Measurements from ENCODE around the gene PERCC1. TPM values are rescaled to one million over a fixed set of nuclear protein-coding genes. Genes with fewer than 3 reads are reported as not detected.

The PERCC1 gene
- total RNA-seq, 1 donor from 2014 or later = not detected

DNA sequence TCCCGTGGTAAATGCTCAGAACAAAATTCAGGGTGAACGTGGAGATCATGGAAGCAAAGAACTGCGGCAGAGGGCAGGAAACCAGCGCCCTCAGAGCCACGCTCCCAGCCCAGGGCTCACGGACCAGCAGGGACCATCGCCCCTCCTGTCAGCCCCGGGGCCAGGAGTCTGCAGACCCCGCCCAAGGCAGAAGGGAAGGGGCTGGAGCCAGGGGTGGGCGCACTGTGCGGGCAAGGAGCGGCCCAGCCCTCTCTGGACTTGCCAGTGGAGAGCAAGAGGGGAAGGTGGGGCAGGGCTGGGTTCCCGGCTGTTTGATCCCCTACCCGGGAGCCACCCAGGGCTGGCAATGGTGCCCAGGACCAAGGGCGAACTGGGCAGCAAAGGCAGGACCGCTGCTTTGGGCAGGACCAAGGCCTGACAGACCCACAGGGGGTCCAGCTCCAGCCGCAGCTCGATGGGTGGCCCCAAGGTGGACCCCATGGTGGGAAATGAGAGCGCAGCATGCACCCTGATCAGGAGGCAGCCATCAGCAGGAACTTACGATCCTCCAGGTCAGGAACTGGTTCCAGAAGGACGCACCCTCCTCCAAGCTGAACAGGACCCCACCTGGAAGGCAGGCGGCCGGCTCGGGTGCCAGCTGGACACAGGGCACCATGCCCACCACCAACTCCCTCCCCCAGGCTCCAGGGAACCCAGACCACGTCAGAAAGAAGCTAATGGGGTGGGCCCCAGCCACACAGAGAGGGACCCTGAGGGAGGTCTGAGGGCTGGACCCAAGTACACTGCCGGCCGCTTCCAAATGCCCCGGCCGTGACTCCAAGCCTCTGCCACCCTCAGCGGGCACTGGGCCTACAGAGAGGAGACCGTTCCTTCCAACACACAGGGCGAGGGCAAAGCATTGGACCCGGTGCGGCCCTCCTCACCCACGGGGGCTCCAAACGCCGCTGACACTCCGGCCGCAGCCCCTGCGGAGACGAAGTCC, 24.6 kb downstream of the PERCC1 start:
- Mint-ChIP-seq H3K36me3 (ENCODE audit: low read depth) (peaks cover 7% of the 10 kb centered on the region), H3K9me3 (ENCODE audit: low read depth) (no peaks in the 10 kb centered on the region), H3K4me1 (ENCODE audit: low read depth) (no peaks in the 10 kb centered on the region), H3K27ac (ENCODE audit: unreplicated experiment) (no peak overlapping the region), H3K4me3 (ENCODE audit: unreplicated experiment) (no peak overlapping the region), H3K27me3 (ENCODE audit: low read depth) (no peaks in the 10 kb centered on the region)
- no peak for TF ChIP-seq CTCF (IDR thresholded peaks at IDR 0.05)
- no peak for DNase-seq (ENCODE audit: low spot score)

GRCh38 chr16:1456951-1457350, 26.1 kb downstream of the PERCC1 start:
- no peak for TF ChIP-seq CTCF (IDR thresholded peaks at IDR 0.05)
- DNase-seq (ENCODE audit: low spot score) = no peak
- Mint-ChIP-seq H3K9me3 (ENCODE audit: low read depth) (no peaks in the 10 kb centered on the region), H3K36me3 (ENCODE audit: low read depth) (peaks cover 5% of the 10 kb centered on the region), H3K27me3 (ENCODE audit: low read depth) (no peaks in the 10 kb centered on the region), H3K27ac (ENCODE audit: unreplicated experiment) (no peak overlapping the region), H3K4me1 (ENCODE audit: low read depth) (no peaks in the 10 kb centered on the region), H3K4me3 (ENCODE audit: unreplicated experiment) (no peak overlapping the region)

DNA sequence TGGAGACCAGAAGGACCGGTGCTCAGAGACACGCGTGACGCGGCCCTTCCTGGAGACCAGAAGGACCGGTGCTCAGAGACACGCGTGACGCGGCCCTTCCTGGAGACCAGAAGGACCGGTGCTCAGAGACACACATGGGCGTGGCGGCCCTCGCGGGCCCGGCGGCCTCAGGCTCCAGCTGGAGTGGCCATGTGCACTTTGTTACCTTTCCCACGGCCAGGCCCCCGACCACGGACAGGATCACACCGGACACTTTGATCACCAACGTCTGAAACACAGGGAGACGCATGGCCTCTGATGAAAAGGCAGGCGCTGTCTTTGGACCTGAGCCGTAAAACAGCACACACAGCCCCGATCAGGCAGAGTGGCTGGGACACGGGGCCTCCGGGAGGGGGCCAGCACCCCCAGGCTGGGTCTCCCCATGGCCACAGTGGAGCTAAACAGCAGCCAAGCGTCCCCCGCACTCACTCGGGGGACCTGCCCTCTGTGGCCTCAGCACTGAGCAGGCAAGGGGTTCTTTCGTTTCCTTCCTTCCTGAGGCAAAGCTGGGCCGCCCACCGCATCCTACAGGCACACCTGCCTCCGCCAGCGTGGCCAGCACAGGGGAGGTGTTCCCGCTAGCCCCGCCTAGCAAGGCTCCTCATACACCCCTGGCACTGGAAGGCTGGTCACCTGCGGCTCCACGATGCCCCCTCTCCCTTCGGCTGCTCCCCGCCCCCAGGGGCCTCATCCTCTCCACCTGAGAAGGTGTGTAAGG, 26.8 kb downstream of the PERCC1 start:
- H3K4me1 Mint-ChIP-seq (ENCODE audit: low read depth) = no peaks in the 10 kb centered on the region
- no peaks in the 10 kb centered on the region for H3K27me3 Mint-ChIP-seq (ENCODE audit: low read depth)
- DNase-seq (ENCODE audit: low spot score) = no peak
- TF ChIP-seq CTCF (IDR thresholded peaks at IDR 0.05) = no peak
- peaks cover 3% of the 10 kb centered on the region for H3K36me3 Mint-ChIP-seq (ENCODE audit: low read depth)
- no peaks in the 10 kb centered on the region for H3K9me3 Mint-ChIP-seq (ENCODE audit: low read depth)
- no peak overlapping the region for H3K4me3 Mint-ChIP-seq (ENCODE audit: unreplicated experiment)
- no peak overlapping the region for H3K27ac Mint-ChIP-seq (ENCODE audit: unreplicated experiment)

DNA sequence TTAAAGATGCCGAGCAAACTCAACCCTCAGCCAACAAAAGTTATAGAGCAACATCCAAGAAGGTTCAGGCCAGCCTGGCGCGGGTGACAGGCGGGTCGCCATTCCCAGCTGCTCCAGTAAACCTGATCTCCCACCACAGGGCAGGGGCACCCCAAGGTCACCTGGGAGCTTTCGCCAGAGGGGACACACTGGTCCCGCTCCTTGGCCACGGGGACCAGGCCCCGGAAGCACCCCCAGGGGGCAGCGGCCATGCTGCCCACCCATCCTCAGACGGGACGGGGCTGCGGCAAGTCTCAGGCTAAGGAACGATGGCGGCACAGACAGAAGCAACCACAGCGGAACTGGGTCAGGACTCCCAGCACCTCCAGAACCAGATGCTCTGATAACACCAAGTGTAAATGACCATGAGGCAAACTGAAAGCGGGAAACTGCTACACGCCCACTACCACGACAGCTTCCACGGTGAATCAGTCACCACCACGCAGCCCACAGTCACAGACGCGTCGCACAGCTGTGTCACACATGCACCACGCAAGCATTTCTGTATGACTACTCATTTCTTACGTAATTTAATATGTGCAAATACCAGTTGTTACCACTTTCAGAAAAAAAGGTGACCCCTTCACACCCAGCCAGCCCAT, 27.6 kb downstream of the PERCC1 start:
- no peaks in the 10 kb centered on the region for H3K9me3 Mint-ChIP-seq (ENCODE audit: low read depth)
- no peaks in the 10 kb centered on the region for H3K27me3 Mint-ChIP-seq (ENCODE audit: low read depth)
- H3K4me1 Mint-ChIP-seq (ENCODE audit: low read depth) = no peaks in the 10 kb centered on the region
- peak; percentile 90 for DNase-seq (ENCODE audit: low spot score)
- H3K27ac Mint-ChIP-seq (ENCODE audit: unreplicated experiment) = no peak overlapping the region
- no peak overlapping the region for H3K4me3 Mint-ChIP-seq (ENCODE audit: unreplicated experiment)
- H3K36me3 Mint-ChIP-seq (ENCODE audit: low read depth) = peaks cover 3% of the 10 kb centered on the region
- no peak for TF ChIP-seq CTCF (IDR thresholded peaks at IDR 0.05)

GRCh38 chr16:1458977-1459341, 28.1 kb downstream of the PERCC1 start:
- no peaks in the 10 kb centered on the region for H3K9me3 Mint-ChIP-seq (ENCODE audit: low read depth)
- TF ChIP-seq CTCF (IDR thresholded peaks at IDR 0.05) = no peak
- peak; percentile 81 for DNase-seq (ENCODE audit: low spot score)
- H3K4me1 Mint-ChIP-seq (ENCODE audit: low read depth) = no peaks in the 10 kb centered on the region
- no peaks in the 10 kb centered on the region for H3K27me3 Mint-ChIP-seq (ENCODE audit: low read depth)
- peaks cover 3% of the 10 kb centered on the region for H3K36me3 Mint-ChIP-seq (ENCODE audit: low read depth)
- H3K4me3 Mint-ChIP-seq (ENCODE audit: unreplicated experiment) = no peak overlapping the region
- H3K27ac Mint-ChIP-seq (ENCODE audit: unreplicated experiment) = no peak overlapping the region
